T-cell (primary cell): ENCODE data around the gene DDA1. TPM values are rescaled to one million over a fixed set of nuclear protein-coding genes. Genes with fewer than 3 reads are reported as not detected.

ENCODE experiments used
- ATAC-seq, 4 experiments: fragments of 200-7000 bp in 3 of 4; fragments of 150-1000 bp in 1 of 4; cut with Tn5 transposase; replicated peaks in 1 of 4; 1 replicate in 3 of 4; 2 replicates in 1 of 4; pipeline ENCODE4 v1.10.0; 2021; ENCODE audit warnings: moderate library complexity in 3 of 4, mild to moderate bottlenecking in 2 of 4, moderate number of reproducible peaks in 1 of 4
- CTCF ChIA-PET, 2 donors: fragments of 300-600 bp; sonication (Branson Sonifier 250); formaldehyde crosslinking; loops; one replicate each; lab custom pipeline; 2022; ENCODE audit warnings: antibody characterized with exemption in 2 of 2; lab: Charles Lee
- POLR2A ChIA-PET, 2 donors: fragments of 300-600 bp; sonication (Branson Sonifier 250); formaldehyde crosslinking; loops; one replicate each; lab custom pipeline; 2022; ENCODE audit warnings: antibody characterized with exemption in 2 of 2; lab: Charles Lee
- DNase-seq, 35 experiments: peaks; one replicate each; pipeline versions ENCODE4 v3.0.0 to v3.0.0-alpha.2; 2013 to 2023
- H3K27ac ChIP-seq: one replicate; pipeline ENCODE4 v1.5.1; 2013; ENCODE audit warnings: low read length
- H3K27me3 ChIP-seq, 2 experiments: replicated peaks in 1 of 2; 1 replicate in 1 of 2; 2 replicates in 1 of 2; pipeline versions ENCODE4 v1.6.1 to v1.7.0; 2013; ENCODE audit warnings: low read length in 1 of 2, mixed read lengths in 1 of 2; ENCODE audit not compliant: control insufficient read depth in 2 of 2, insufficient read depth in 2 of 2; ENCODE audit errors: extremely low read depth in 1 of 2
- H3K36me3 ChIP-seq, 2 donors: 1 replicate in 1 of 2; 2 replicates in 1 of 2; pipeline versions ENCODE4 v1.6.1 to v1.7.0; 2013; ENCODE audit warnings: low read length in 1 of 2; ENCODE audit not compliant: control insufficient read depth in 2 of 2, insufficient read depth in 1 of 2; ENCODE audit errors: extremely low read depth in 1 of 2
- H3K4me1 ChIP-seq, 2 experiments: 1 replicate in 1 of 2; 2 replicates in 1 of 2; pipeline versions ENCODE4 v1.6.1 to v1.7.0; 2013; ENCODE audit warnings: low read length in 2 of 2, mixed read lengths in 1 of 2; ENCODE audit not compliant: insufficient read depth in 2 of 2, control insufficient read depth in 1 of 2; ENCODE audit errors: extremely low read depth in 1 of 2
- H3K4me3 ChIP-seq, 2 donors: 1 replicate in 1 of 2; 2 replicates in 1 of 2; pipeline versions ENCODE4 v1.5.1 to v1.7.0; 2013; ENCODE audit warnings: mild to moderate bottlenecking in 2 of 2, low read length in 1 of 2, moderate library complexity in 1 of 2; ENCODE audit not compliant: control insufficient read depth in 1 of 2; ENCODE audit errors: extremely low read depth in 1 of 2
- H3K9me3 ChIP-seq: 2 replicates; pipeline ENCODE4 v1.7.0; 2013
- H3K27ac Mint-ChIP-seq, 2 donors: one replicate each; pipeline ENCODE4 v1.8.0; 2020 to 2021; ENCODE audit warnings: mild to moderate bottlenecking in 2 of 2, mixed read lengths in 2 of 2
- H3K27me3 Mint-ChIP-seq, 2 donors: one replicate each; pipeline ENCODE4 v1.8.0; 2021 to 2022; ENCODE audit warnings: mixed read lengths in 2 of 2
- H3K36me3 Mint-ChIP-seq: one replicate; pipeline ENCODE4 v1.8.0; 2021; ENCODE audit warnings: mixed read lengths
- H3K4me1 Mint-ChIP-seq, 3 donors: one replicate each; pipeline ENCODE4 v1.8.0; 2020 to 2022; ENCODE audit warnings: mixed read lengths in 3 of 3, mild to moderate bottlenecking in 1 of 3
- H3K4me3 Mint-ChIP-seq, 3 donors: one replicate each; pipeline ENCODE4 v1.8.0; 2020 to 2022; ENCODE audit warnings: mild to moderate bottlenecking in 3 of 3, mixed read lengths in 3 of 3, moderate library complexity in 3 of 3
- H3K9me3 Mint-ChIP-seq, 3 donors: one replicate each; pipeline ENCODE4 v1.8.0; 2020 to 2022; ENCODE audit warnings: mixed read lengths in 3 of 3
- WGBS: methylation state at CpG from one replicate; pipeline ENCODE4 v1.1.5; 2013; ENCODE audit warnings: missing lambda C conversion rate; ENCODE audit not compliant: insufficient coverage; 5-methylcytosine and 5-hydroxymethylcytosine counted together
- total RNA-seq, 35 experiments: library from RNA in 6 of 35; stranded (reverse) in 6 of 35; fragments of 120-200 nt in 1 of 35; gene quantifications; one replicate each; pipeline versions ENCODE4 v1.2.1 to v1.2.4 and lab custom pipeline; 2013 to 2026

The DDA1 gene
- total RNA-seq, 5 donors from 2014 or later (not counting 1 experiment from before 2014, with no cell fraction given): 37.3 to 51.7 (median 42.0) TPM

GRCh38 chr19:17333611-17334413, 24.4 kb downstream of the DDA1 start:
- Histone ChIP-seq H3K4me1 (peaks cover 9 to 67% of the 10 kb centered on the region in 2 experiments), H3K27ac (peak overlapping the region; percentile 19), H3K4me3 (peak overlapping the region; percentile 56 to 71), H3K27me3 (peaks cover 0 to 7% of the 10 kb centered on the region in 2 experiments), H3K36me3 (peaks cover 0 to 2% of the 10 kb centered on the region in 2 donors), H3K9me3 (no peaks in the 10 kb centered on the region)
- ATAC-seq: peak; percentile 14 to 36 (median 30)
- peaks cover 42 to 52% (median 47%) of the 10 kb centered on the region in 3 donors for H3K4me1 Mint-ChIP-seq
- H3K4me3 Mint-ChIP-seq: peak overlapping the region; percentile 84 to 92 (median 86)
- H3K9me3 Mint-ChIP-seq: no peaks in the 10 kb centered on the region
- H3K27ac Mint-ChIP-seq: peak overlapping the region; percentile 75 to 84
- ChIA-PET POLR2A (interaction anchor here (0.5 to 0.7 kb wide), 3 partner anchors 9 to 25 kb away, joined by 3 to 4 read pairs (median 3); partner anchors contain the start of gene DDA1 (in 1 of the 2)), CTCF (interaction anchor here (0.5 to 1.5 kb wide), 5 partner anchors 25 to 526 kb away, joined by 3 to 10 read pairs (median 5); partner anchors contain the start of genes ABHD8 (in 1 of the 2), DDA1 (in 1 of the 2) and RPL18A (in 1 of the 2))
- DNase-seq: peak; percentile 42 to 77 (median 61)
- H3K36me3 Mint-ChIP-seq: no peaks in the 10 kb centered on the region
- H3K27me3 Mint-ChIP-seq: no peaks in the 10 kb centered on the region
- 36% methylated on average over 52 of the region's 52 CpGs for WGBS

GRCh38 chr19:17334414-17335409, 25.3 kb downstream of the DDA1 start, which contains the start of gene ANO8:
Gene ANO8, minus strand, starts transcription at chr19:17334855. Its CDS starts 185 bp downstream, at chr19:17334670.
- peaks cover 0 to 4% of the 10 kb centered on the region in 2 donors for H3K36me3 ChIP-seq
- peak within 1 kb of the TSS; percentile 80 to 91 for H3K27ac Mint-ChIP-seq
- H3K9me3 Mint-ChIP-seq: no peaks in the 10 kb centered on the region
- H3K27me3 Mint-ChIP-seq: no peaks in the 10 kb centered on the region
- H3K36me3 Mint-ChIP-seq: no peaks in the 10 kb centered on the region
- peak within 1 kb of the TSS; percentile 56 to 71 for H3K4me3 ChIP-seq
- ChIA-PET POLR2A (interaction anchor here (1.1 kb wide), 2 partner anchors 26 to 258 kb away, joined by 3 read pairs; no protein-coding TSS in a partner anchor), CTCF (interaction anchor here (0.5 to 1.2 kb wide), 3 partner anchors 29 to 525 kb away, joined by 3 to 10 read pairs (median 7); partner anchors contain the start of gene RPL18A (in 1 of the 2))
- H3K4me3 Mint-ChIP-seq: peak within 1 kb of the TSS; percentile 84 to 92 (median 86)
- H3K4me1 Mint-ChIP-seq: peaks cover 42 to 53% (median 49%) of the 10 kb centered on the region in 3 donors
- ATAC-seq (peak; percentile 65 to 69 (median 68)), DNase-seq (peak; percentile 89 to 98 (median 95))
- peak within 1 kb of the TSS; percentile 47 for H3K27ac ChIP-seq
- H3K27me3 ChIP-seq: peaks cover 0 to 3% of the 10 kb centered on the region in 2 experiments
- H3K4me1 ChIP-seq: peaks cover 9 to 61% of the 10 kb centered on the region in 2 experiments
- no peaks in the 10 kb centered on the region for H3K9me3 ChIP-seq
- WGBS: 3% methylated on average over 71 of the region's 86 CpGs

- H3K36me3 Mint-ChIP-seq: no peaks in the 10 kb centered on the region
- CTCF ChIA-PET: no interaction called here
- WGBS: 87% methylated on average over 6 of the region's 10 CpGs
- POLR2A ChIA-PET: interaction anchor here (1.1 kb wide), 2 partner anchors 27 to 258 kb away, joined by 3 read pairs; no protein-coding TSS in a partner anchor
- ATAC-seq (no peak), DNase-seq (no peak)
- no peak overlapping the region for H3K4me3 ChIP-seq
- peak overlapping the region; percentile 17 to 92 (median 55) for H3K4me3 Mint-ChIP-seq
- no peaks in the 10 kb centered on the region for H3K9me3 ChIP-seq
- H3K4me1 Mint-ChIP-seq: peaks cover 40 to 47% (median 45%) of the 10 kb centered on the region in 3 donors
- peak overlapping the region in 1 of 2 donors; percentile 91 for H3K27ac Mint-ChIP-seq
- no peaks in the 10 kb centered on the region for H3K27me3 ChIP-seq
- no peak overlapping the region for H3K27ac ChIP-seq
- H3K36me3 ChIP-seq: peaks cover 0 to 4% of the 10 kb centered on the region in 2 donors
- peaks cover 9 to 52% of the 10 kb centered on the region in 2 experiments for H3K4me1 ChIP-seq
- no peaks in the 10 kb centered on the region for H3K9me3 Mint-ChIP-seq
- H3K27me3 Mint-ChIP-seq: no peaks in the 10 kb centered on the region
Measured at GRCh38 chr19:17335575-17335974, 26.2 kb downstream of the DDA1 start.

- POLR2A ChIA-PET: no interaction called here
- peak; percentile 88 to 99 (median 97) for DNase-seq
- Mint-ChIP-seq H3K4me1 (peaks cover 37 to 44% (median 43%) of the 10 kb centered on the region in 3 donors), H3K4me3 (peak within 1 kb of the TSS; percentile 84 to 92 (median 87)), H3K27ac (peak within 1 kb of the TSS; percentile 94), H3K27me3 (no peaks in the 10 kb centered on the region), H3K36me3 (no peaks in the 10 kb centered on the region), H3K9me3 (no peaks in the 10 kb centered on the region)
- peaks cover 9 to 52% of the 10 kb centered on the region in 2 experiments for H3K4me1 ChIP-seq
- WGBS: under 1% methylated on average over 40 of the region's 41 CpGs
- peak; percentile 88 to 91 (median 89) for ATAC-seq
- peaks cover 0 to 8% of the 10 kb centered on the region in 2 donors for H3K36me3 ChIP-seq
- H3K27me3 ChIP-seq: no peaks in the 10 kb centered on the region
- H3K27ac ChIP-seq: peak within 1 kb of the TSS; percentile 73
- CTCF ChIA-PET: no interaction called here
- no peaks in the 10 kb centered on the region for H3K9me3 ChIP-seq
- peak within 1 kb of the TSS; percentile 82 to 85 for H3K4me3 ChIP-seq
Measured at GRCh38 chr19:17336872-17337674, 27.7 kb downstream of the DDA1 start, which contains the start of gene GTPBP3. Gene GTPBP3, plus strand, starts transcription at chr19:17337553. Its CDS starts 59 bp downstream, at chr19:17337612.

GRCh38 chr19:17337675-17338432, 28.5 kb downstream of the DDA1 start:
- Mint-ChIP-seq H3K27ac (peak overlapping the region; percentile 94), H3K27me3 (no peaks in the 10 kb centered on the region), H3K36me3 (no peaks in the 10 kb centered on the region), H3K4me1 (peaks cover 34 to 41% (median 40%) of the 10 kb centered on the region in 3 donors), H3K4me3 (peak overlapping the region; percentile 84 to 92 (median 87)), H3K9me3 (no peaks in the 10 kb centered on the region)
- Histone ChIP-seq H3K27ac (peak overlapping the region; percentile 17), H3K4me1 (peaks cover 9 to 49% of the 10 kb centered on the region in 2 experiments), H3K4me3 (peak overlapping the region; percentile 74 to 82), H3K9me3 (no peaks in the 10 kb centered on the region), H3K36me3 (peaks cover 0 to 8% of the 10 kb centered on the region in 2 donors), H3K27me3 (no peaks in the 10 kb centered on the region)
- ATAC-seq (peak; percentile 3 to 8 (median 4)), DNase-seq (peak in 17 of 35 experiments; percentile 16 to 53 (median 32))
- ChIA-PET CTCF (no interaction called here), POLR2A (interaction anchor here in 1 of 2 donors (0.5 kb wide), 1 partner anchor 10 kb away, joined by 4 read pairs; no protein-coding TSS in a partner anchor)
- WGBS: 8% methylated on average over 50 of the region's 50 CpGs
